Measurements from ENCODE around the gene ERC2. TPM values are rescaled to one million over a fixed set of nuclear protein-coding genes. Genes with fewer than 3 reads are reported as not detected.

Gene ERC2
- total RNA-seq, 2 donors from 2014 or later = 16.1 to 22.8 TPM

GRCh38 chr3:56185827-56186226 lies 282.4 kb downstream of the ERC2 start:
- WGBS, 2 experiments (ENCODE audit: insufficient coverage in 1 of 2, insufficient read length in 1 of 2) = 88% methylated on average over 1 of the region's 1 CpG; no CpG with 5 or more reads in 1 of the 2 experiments
- Mint-ChIP-seq H3K4me3 (no peak overlapping the region), H3K36me3 (ENCODE audit: low read depth) (no peaks in the 10 kb centered on the region), H3K9me3 (no peaks in the 10 kb centered on the region), H3K4me1 (no peaks in the 10 kb centered on the region), H3K27me3 (ENCODE audit: insufficient read depth) (no peaks in the 10 kb centered on the region), H3K27ac (no peak overlapping the region)
- Histone ChIP-seq H3K9ac (ENCODE audit: extremely low read depth, low read length, poor library complexity, severe bottlenecking) (no peak overlapping the region), H3K27ac (ENCODE audit: low read depth, low read length) (no peak overlapping the region), H3K4me3 (ENCODE audit: low read length) (no peak overlapping the region), H3K36me3 (ENCODE audit: control insufficient read depth, insufficient read depth, low read length) (no peaks in the 10 kb centered on the region), H3K4me1 (ENCODE audit: control insufficient read depth, insufficient read depth, low read length) (no peaks in the 10 kb centered on the region), H3K27me3 (ENCODE audit: control insufficient read depth, insufficient read depth, low read length, poor library complexity, severe bottlenecking) (peaks cover 19% of the 10 kb centered on the region), H3K9me3 (ENCODE audit: control insufficient read depth, low read length) (no peaks in the 10 kb centered on the region)
- no peak for TF ChIP-seq CTCF (conservative IDR thresholded peaks at IDR 0.05)
- no peak for DNase-seq

GRCh38 chr3:56183529-56183928 lies 284.7 kb downstream of the ERC2 start:
- Histone ChIP-seq H3K36me3 (ENCODE audit: control insufficient read depth, insufficient read depth, low read length) (no peaks in the 10 kb centered on the region), H3K9ac (ENCODE audit: extremely low read depth, low read length, poor library complexity, severe bottlenecking) (no peak overlapping the region), H3K4me1 (ENCODE audit: control insufficient read depth, insufficient read depth, low read length) (no peaks in the 10 kb centered on the region), H3K4me3 (ENCODE audit: low read length) (no peak overlapping the region), H3K9me3 (ENCODE audit: control insufficient read depth, low read length) (no peaks in the 10 kb centered on the region), H3K27me3 (ENCODE audit: control insufficient read depth, insufficient read depth, low read length, poor library complexity, severe bottlenecking) (peaks cover 19% of the 10 kb centered on the region), H3K27ac (ENCODE audit: low read depth, low read length) (no peak overlapping the region)
- H3K36me3 Mint-ChIP-seq (ENCODE audit: low read depth) = no peaks in the 10 kb centered on the region
- no peaks in the 10 kb centered on the region for H3K4me1 Mint-ChIP-seq
- 69 to 86% methylated on average over 1 to 4 of the region's 4 CpGs for WGBS, 2 experiments (ENCODE audit: insufficient coverage in 1 of 2, insufficient read length in 1 of 2)
- no peak overlapping the region for H3K4me3 Mint-ChIP-seq
- H3K27ac Mint-ChIP-seq = no peak overlapping the region
- TF ChIP-seq CTCF (conservative IDR thresholded peaks at IDR 0.05) = no peak
- DNase-seq = no peak
- H3K9me3 Mint-ChIP-seq = no peaks in the 10 kb centered on the region
- no peaks in the 10 kb centered on the region for H3K27me3 Mint-ChIP-seq (ENCODE audit: insufficient read depth)

- Histone ChIP-seq H3K27ac (ENCODE audit: low read depth, low read length) (no peak overlapping the region), H3K9ac (ENCODE audit: extremely low read depth, low read length, poor library complexity, severe bottlenecking) (no peak overlapping the region), H3K27me3 (ENCODE audit: control insufficient read depth, insufficient read depth, low read length, poor library complexity, severe bottlenecking) (no peaks in the 10 kb centered on the region), H3K36me3 (ENCODE audit: control insufficient read depth, insufficient read depth, low read length) (no peaks in the 10 kb centered on the region), H3K4me1 (ENCODE audit: control insufficient read depth, insufficient read depth, low read length) (no peaks in the 10 kb centered on the region), H3K4me3 (ENCODE audit: low read length) (no peak overlapping the region), H3K9me3 (ENCODE audit: control insufficient read depth, low read length) (no peaks in the 10 kb centered on the region)
- no peak for DNase-seq
- Mint-ChIP-seq H3K27me3 (ENCODE audit: insufficient read depth) (no peaks in the 10 kb centered on the region), H3K4me3 (no peak overlapping the region), H3K9me3 (no peaks in the 10 kb centered on the region), H3K36me3 (ENCODE audit: low read depth) (no peaks in the 10 kb centered on the region), H3K4me1 (no peaks in the 10 kb centered on the region), H3K27ac (no peak overlapping the region)
- no peak for TF ChIP-seq CTCF (conservative IDR thresholded peaks at IDR 0.05)
- 92% methylated on average over 2 of the region's 2 CpGs; no CpG with 5 or more reads in 1 of the 2 experiments for WGBS, 2 experiments (ENCODE audit: insufficient coverage in 1 of 2, insufficient read length in 1 of 2)
Measured at GRCh38 chr3:56180433-56180832, 287.8 kb downstream of the ERC2 start.
